ENCODE results near the gene C18orf54. TPM values are rescaled to one million over a fixed set of nuclear protein-coding genes. Genes with fewer than 3 reads are reported as not detected.
"Not testable (repeated sequence)": the region's sequence is repeated elsewhere in the genome, so short reads cannot be mapped to it uniquely, and the experiment has no call there.

Gene C18orf54
- polyA plus RNA-seq, 1 donor: 9.1 TPM

GRCh38 chr18:54386800-54387495 lies 29.2 kb downstream of the C18orf54 start:
- not testable (repeated sequence) for DNase-seq (ENCODE audit: low read depth)

GRCh38 chr18:54387631-54388030 lies 29.9 kb downstream of the C18orf54 start:
- no peak for DNase-seq (ENCODE audit: low read depth)

- no peak for DNase-seq (ENCODE audit: low read depth)
These were observed 30.8 kb downstream of the C18orf54 start for GRCh38 chr18:54388203-54389142.

- no peak for DNase-seq (ENCODE audit: low read depth)
These were observed 31.4 kb downstream of the C18orf54 start for GRCh38 chr18:54389143-54389505.

- no peak for DNase-seq (ENCODE audit: low read depth)
These were observed 33.1 kb downstream of the C18orf54 start for GRCh38 chr18:54390838-54391237.

- peak; percentile 22 for DNase-seq (ENCODE audit: low read depth)
These were observed 34.9 kb downstream of the C18orf54 start for GRCh38 chr18:54392543-54393023.

- no peak for DNase-seq (ENCODE audit: low read depth)
These were observed 36.1 kb downstream of the C18orf54 start for GRCh38 chr18:54393648-54394294.

- no peak for DNase-seq (ENCODE audit: low read depth)
These were observed 39.1 kb downstream of the C18orf54 start for GRCh38 chr18:54396760-54397159.

- no peak for DNase-seq (ENCODE audit: low read depth)
These were observed 47.6 kb downstream of the C18orf54 start for GRCh38 chr18:54405290-54405689.

GRCh38 chr18:54411781-54412180 lies 54.1 kb downstream of the C18orf54 start:
- DNase-seq (ENCODE audit: low read depth): no peak

- no peak for DNase-seq (ENCODE audit: low read depth)
These were observed 57.4 kb downstream of the C18orf54 start for GRCh38 chr18:54415086-54415485.

GRCh38 chr18:54416436-54416835 lies 58.7 kb downstream of the C18orf54 start:
- DNase-seq (ENCODE audit: low read depth): no peak

GRCh38 chr18:54423831-54424230 lies 66.1 kb downstream of the C18orf54 start:
- DNase-seq (ENCODE audit: low read depth): no peak

- no peak for DNase-seq (ENCODE audit: low read depth)
These were observed 68.5 kb downstream of the C18orf54 start for GRCh38 chr18:54426085-54426665.

Other genes starting within 250 kb of the C18orf54 start
- 40.4 TPM for gene MBD2, start 133.2 kb upstream of the C18orf54 start, polyA plus RNA-seq (ENCODE audit: insufficient read length)
- gene POLI, start 88.4 kb upstream of the C18orf54 start, polyA plus RNA-seq (ENCODE audit: insufficient read length): 32.6 TPM
- gene STARD6, start within 50 bp of the C18orf54 start, polyA plus RNA-seq (ENCODE audit: insufficient read length): not detected
- gene DYNAP, start 233.3 kb downstream of the C18orf54 start, polyA plus RNA-seq (ENCODE audit: insufficient read length): 0.10 TPM